GM12872 (cell line): ENCODE measurements around the gene PRKCD.

ENCODE experiments used
- CTCF ChIP-seq: IDR thresholded peaks from 3 replicates; pipeline ENCODE4 v1.5.1; 2011; ENCODE audit warnings: low read depth, mild to moderate bottlenecking, low read length, moderate library complexity; ENCODE audit not compliant: insufficient read depth

The PRKCD gene

GRCh38 chr3:53184701-53185100 is 23.7 kb downstream of the PRKCD start:
- TF ChIP-seq CTCF = no peak

- TF ChIP-seq CTCF = no peak
These were observed 24.9 kb downstream of the PRKCD start for GRCh38 chr3:53185761-53186465.

DNA sequence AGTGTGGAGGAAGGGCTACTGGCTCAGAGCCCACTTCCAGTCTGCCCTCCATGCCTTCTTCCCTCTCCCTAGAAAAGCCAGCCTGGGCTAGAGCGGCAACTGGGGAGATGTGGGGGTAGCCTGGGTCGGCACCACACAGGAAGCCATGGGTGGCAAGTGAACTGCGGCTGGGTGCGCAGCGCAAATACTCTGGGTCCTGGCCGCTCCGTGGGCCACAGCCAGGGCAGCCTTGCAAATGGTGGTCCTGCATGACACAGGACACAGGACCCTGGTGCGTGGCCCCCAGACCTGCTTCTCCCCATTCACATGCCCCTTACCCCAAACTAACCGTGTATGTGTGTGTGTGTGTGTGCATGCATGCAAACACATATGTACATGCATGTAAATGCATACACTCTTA is 25.7 kb downstream of the PRKCD start:
- no peak for TF ChIP-seq CTCF

DNA sequence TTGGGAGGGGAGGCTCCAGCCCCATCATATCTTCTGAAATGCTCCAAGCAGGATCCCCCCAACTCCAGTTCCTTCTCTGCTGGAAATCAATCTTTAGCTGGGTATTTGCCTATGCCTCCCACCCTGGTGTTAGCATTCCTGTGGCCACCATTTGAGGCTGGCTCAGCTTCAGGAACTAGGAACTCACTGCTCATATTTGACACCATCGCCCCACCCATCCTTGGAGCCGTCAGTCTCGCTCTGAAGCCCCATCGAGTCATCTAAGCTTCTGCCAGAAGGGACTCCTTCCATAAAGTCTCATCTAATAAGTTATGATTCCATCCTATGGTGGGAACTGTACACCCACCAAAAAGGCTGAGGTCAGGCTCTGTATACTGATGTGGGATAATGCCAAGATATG is 26.4 kb downstream of the PRKCD start:
- TF ChIP-seq CTCF = no peak

DNA sequence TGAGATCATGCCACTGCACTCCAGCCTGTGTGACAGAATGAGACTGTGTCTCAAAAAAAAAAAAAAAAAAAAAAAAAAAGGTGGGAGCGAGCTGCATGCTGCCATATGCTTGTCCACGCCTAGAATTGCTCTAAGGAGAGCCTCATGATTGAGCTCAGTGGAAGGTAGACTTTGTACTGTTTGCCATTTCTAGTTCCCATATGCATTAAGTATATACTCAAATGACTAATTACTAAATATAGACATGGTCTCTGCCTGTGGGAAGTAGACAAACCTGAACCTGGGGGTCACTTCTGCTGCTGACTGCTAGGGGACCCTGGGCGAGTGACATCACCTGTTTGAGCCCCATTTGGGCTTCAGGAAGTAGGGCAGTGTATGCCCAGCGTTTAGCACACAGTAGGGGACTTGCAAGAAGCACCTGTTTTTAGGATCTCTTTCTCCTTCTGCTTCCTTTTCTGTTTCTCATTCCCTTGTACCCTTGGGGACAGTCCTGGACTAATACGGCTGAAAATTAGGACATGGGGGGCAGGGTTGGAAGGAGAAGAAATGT is 27.2 kb downstream of the PRKCD start:
- no peak for TF ChIP-seq CTCF

DNA sequence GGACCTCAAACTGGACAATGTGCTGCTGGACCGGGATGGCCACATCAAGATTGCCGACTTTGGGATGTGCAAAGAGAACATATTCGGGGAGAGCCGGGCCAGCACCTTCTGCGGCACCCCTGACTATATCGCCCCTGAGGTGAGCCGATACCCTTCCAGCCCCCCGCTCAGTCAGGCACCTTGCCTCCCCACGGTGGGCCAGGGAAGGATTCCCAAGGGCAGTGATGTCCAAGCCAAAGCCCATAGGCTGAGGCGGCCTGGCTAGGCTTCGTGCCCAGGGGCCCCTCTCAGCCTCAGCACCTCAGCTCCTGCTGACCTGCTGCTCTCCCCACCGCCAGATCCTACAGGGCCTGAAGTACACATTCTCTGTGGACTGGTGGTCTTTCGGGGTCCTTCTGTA is 27.7 kb downstream of the PRKCD start:
- TF ChIP-seq CTCF = no peak

DNA sequence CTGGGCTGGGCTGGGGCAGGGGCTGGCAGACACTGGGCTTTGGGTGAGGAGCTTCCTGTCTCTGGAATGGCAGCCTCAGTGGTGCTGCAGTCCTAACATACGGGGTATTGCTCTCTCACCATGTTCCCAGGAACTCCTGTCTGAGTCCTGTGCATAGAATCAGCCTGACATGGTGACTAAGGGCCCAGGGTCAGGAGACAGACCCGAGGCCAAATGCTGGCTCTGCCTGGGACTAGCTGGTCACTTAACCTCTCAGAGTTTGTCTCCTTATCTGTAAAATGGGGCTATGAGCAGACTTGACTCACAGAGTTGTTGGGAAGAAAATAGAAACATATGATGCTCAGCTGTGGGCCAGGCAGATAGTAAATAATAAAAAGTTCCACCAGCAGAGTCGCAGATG is 28.3 kb downstream of the PRKCD start:
- TF ChIP-seq CTCF = no peak
